NCI-H460 (cell line): Measurements from ENCODE around the gene PHF24. TPM values are rescaled to one million over a fixed set of nuclear protein-coding genes. Genes with fewer than 3 reads are reported as not detected.

Source experiments
- DNase-seq: peaks from one replicate; pipeline ENCODE4 v3.0.0-alpha.2; 2016; ENCODE audit warnings: low read depth; ENCODE audit errors: extremely low read depth
- total RNA-seq: library from RNA; depleted of rRNA; stranded (reverse); fragments of >200 nt; shearing (Covaris generic); gene quantifications from 2 replicates; pipeline ENCODE4 v1.2.3, GENCODE V29; 2014

PHF24 gene
- total RNA-seq, 1 experiment from 2014 or later = not detected

- no peak for DNase-seq
Measured at GRCh38 chr9:34982361-34982760, 24.3 kb downstream of the PHF24 start.

GRCh38 chr9:34983209-34983608, 25.1 kb downstream of the PHF24 start:
- DNase-seq = no peak

- DNase-seq = peak; percentile 12
Measured at GRCh38 chr9:34984049-34984448, 26.0 kb downstream of the PHF24 start.

- DNase-seq = peak; percentile 45
Measured at GRCh38 chr9:34985311-34985899, 27.3 kb downstream of the PHF24 start.

GRCh38 chr9:34986540-34987047, 28.5 kb downstream of the PHF24 start:
- DNase-seq = no peak

- no peak for DNase-seq
Measured at GRCh38 chr9:34987160-34987901, 29.2 kb downstream of the PHF24 start.

- DNase-seq = no peak
Measured at GRCh38 chr9:34988218-34989002, 30.3 kb downstream of the PHF24 start.

- DNase-seq = peak; percentile 97
Measured at GRCh38 chr9:34989003-34989945, 31.2 kb downstream of the PHF24 start, which contains the start of gene DNAJB5. TSS of gene DNAJB5 (plus strand) at chr9:34989745. CDS start at chr9:34990631, 886 bp downstream.

- no peak for DNase-seq
Measured at GRCh38 chr9:34989946-34990635, 32.0 kb downstream of the PHF24 start.

- no peak for DNase-seq
Measured at GRCh38 chr9:34990908-34991606, 33.0 kb downstream of the PHF24 start.

- DNase-seq = no peak
Measured at GRCh38 chr9:34991607-34992375, 33.7 kb downstream of the PHF24 start.

GRCh38 chr9:34992376-34992951, 34.4 kb downstream of the PHF24 start:
- no peak for DNase-seq

GRCh38 chr9:34993502-34994259, 35.6 kb downstream of the PHF24 start:
- DNase-seq = no peak

- peak; percentile 38 for DNase-seq
Measured at GRCh38 chr9:34994260-34994899, 36.3 kb downstream of the PHF24 start.

GRCh38 chr9:34994900-34995669, 37.0 kb downstream of the PHF24 start:
- DNase-seq = no peak

- DNase-seq = no peak
Measured at GRCh38 chr9:34995670-34996060, 37.6 kb downstream of the PHF24 start.
